ENCODE measurements around the gene SSC5D. TPM values are rescaled to one million over a fixed set of nuclear protein-coding genes. Genes with fewer than 3 reads are reported as not detected.

The SSC5D gene
- total and polyA plus RNA-seq, 8 donors, result 0.60 to 5.3 (median 1.4) TPM

GRCh38 chr19:55468054-55468393 lies 20.2 kb upstream of the SSC5D start:
- Histone ChIP-seq H3K27me3 (no peaks in the 10 kb centered on the region), H3K9me3 (no peaks in the 10 kb centered on the region), H3K27ac (no peak overlapping the region), H3K36me3 (no peaks in the 10 kb centered on the region), H3K4me3 (no peak overlapping the region), H3K4me1 (no peaks in the 10 kb centered on the region)
- intact Hi-C loops (cut with DNase I), result no loop called here
- ATAC-seq, result peak in 1 of 4 donors; percentile 8
- DNase-seq, result no peak
- 5 to 8% methylated on average over 4 of the region's 4 CpGs for WGBS, 2 donors
- peak in 1 of 4 donors; percentile 30 for TF ChIP-seq CTCF (IDR thresholded peaks at IDR 0.05)
- no peak for FAIRE-seq

- no peak overlapping the region for H3K4me3 ChIP-seq
- no peak overlapping the region for H3K27ac ChIP-seq
- FAIRE-seq (no peak), DNase-seq (no peak), ATAC-seq (no peak)
- H3K9me3 ChIP-seq, result no peaks in the 10 kb centered on the region
- WGBS, 2 donors, result 72 to 77% methylated on average over 13 of the region's 13 CpGs
- intact Hi-C loops (cut with DNase I), result no loop called here
- H3K27me3 ChIP-seq, result no peaks in the 10 kb centered on the region
- peaks cover 0 to 6% (median 0%) of the 10 kb centered on the region in 3 donors for H3K4me1 ChIP-seq
- no peaks in the 10 kb centered on the region for H3K36me3 ChIP-seq
- TF ChIP-seq CTCF (IDR thresholded peaks at IDR 0.05), result no peak
Measured at GRCh38 chr19:55471266-55471665, 17.0 kb upstream of the SSC5D start.

GRCh38 chr19:55472463-55472862 lies 15.8 kb upstream of the SSC5D start:
- TF ChIP-seq CTCF (IDR thresholded peaks at IDR 0.05), result no peak

GRCh38 chr19:55473225-55474012 lies 14.8 kb upstream of the SSC5D start:
- DNase-seq (peak in 2 of 6 donors; percentile 17 to 39), FAIRE-seq (no peak), ATAC-seq (no peak)
- Histone ChIP-seq H3K27ac (no peak overlapping the region), H3K4me3 (no peak overlapping the region), H3K36me3 (no peaks in the 10 kb centered on the region), H3K9me3 (no peaks in the 10 kb centered on the region), H3K4me1 (peaks cover 0 to 18% (median 10%) of the 10 kb centered on the region in 3 donors), H3K27me3 (no peaks in the 10 kb centered on the region)
- WGBS, 2 donors, result 58 to 72% methylated on average over 13 to 16 of the region's 16 CpGs
- no peak for TF ChIP-seq CTCF (IDR thresholded peaks at IDR 0.05)
- intact Hi-C loops (cut with DNase I), result no loop called here

More at GRCh38 chr19:55472463-55472862, 15.8 kb upstream of the SSC5D start:
- Histone ChIP-seq H3K9me3 (no peaks in the 10 kb centered on the region), H3K36me3 (no peaks in the 10 kb centered on the region), H3K4me1 (peaks cover 0 to 8% (median under 1%) of the 10 kb centered on the region in 3 donors), H3K4me3 (no peak overlapping the region), H3K27ac (no peak overlapping the region), H3K27me3 (no peaks in the 10 kb centered on the region)
- ATAC-seq, result no peak
- intact Hi-C loops (cut with DNase I), result no loop called here
- no peak for FAIRE-seq
- 61 to 68% methylated on average over 8 of the region's 8 CpGs for WGBS, 2 donors
- DNase-seq, result peak in 1 of 6 donors; percentile 13
